ENCODE results near the gene SETD5. TPM values are rescaled to one million over a fixed set of nuclear protein-coding genes. Genes with fewer than 3 reads are reported as not detected.
A peak's percentile ranks its signal among the peaks of the same experiment; 100 is the strongest.

The SETD5 gene
- total and polyA plus RNA-seq, 2 of the 8 experiments (the other 6 are each of a cell fraction or from before 2014, with no cell fraction given): 108 to 234 TPM

- POLR2A ChIA-PET (ENCODE audit: partially characterized antibody): interaction anchor here (0.8 to 10.0 kb wide), 11 partner anchors 9 to 404 kb away, joined by 3 to 300 read pairs (median 4); partner anchors contain the start of gene THUMPD3
- 1% methylated on average over 7 of the region's 7 CpGs; no CpG with 5 or more reads in 1 of the 2 experiments for WGBS, 2 experiments (ENCODE audit: extremely low coverage in 1 of 2, insufficient coverage in 1 of 2, insufficient read length in 1 of 2, insufficient replicate concordance in 2 of 2, low coverage in 1 of 2, low lambda C conversion rate in 2 of 2, missing lambda C conversion rate in 1 of 2)
- no peak for TF ChIP-seq CBX8 (IDR thresholded peaks at IDR 0.05; ENCODE audit: borderline replicate concordance, low read depth, low read length)
- TF ChIP-seq HDAC6 (IDR thresholded peaks at IDR 0.05; ENCODE audit: low read depth, low read length): no peak
- no peak for TF ChIP-seq RXRA (IDR thresholded peaks at IDR 0.05; ENCODE audit: insufficient read depth, low read depth, low read length)
- peak; percentile 10; the same call in 1 of the 2 replicates for TF ChIP-seq CHD1 (IDR thresholded peaks at IDR 0.05; ENCODE audit: low read depth, low read length)
- peak; percentile 56 to 69 for TF ChIP-seq POLR2A (IDR thresholded peaks at IDR 0.05; ENCODE audit: control extremely low read depth in 1 of 2, low read depth in 2 of 2, low read length in 2 of 2)
- TF ChIP-seq GTF2F1 (IDR thresholded peaks at IDR 0.05; ENCODE audit: borderline replicate concordance, low read depth, low read length): no peak
- TF ChIP-seq SAP30 (IDR thresholded peaks at IDR 0.05; ENCODE audit: insufficient read depth, insufficient replicate concordance, low read length): no peak
- TF ChIP-seq E2F6 (IDR thresholded peaks at IDR 0.05): no peak
- TF ChIP-seq RBBP5 (IDR thresholded peaks at IDR 0.05; ENCODE audit: borderline replicate concordance, low read depth, low read length): no peak
- peak; percentile 24; the same call in 1 of the 2 replicates for TF ChIP-seq CREB1 (IDR thresholded peaks at IDR 0.05)
- TF ChIP-seq POU5F1 (IDR thresholded peaks at IDR 0.05; ENCODE audit: low read depth, low read length): no peak
- peak; percentile 76 for TF ChIP-seq TAF1 (IDR thresholded peaks at IDR 0.05; ENCODE audit: low read depth, low read length)
Measured at GRCh38 chr3:9398700-9399336, 1.4 kb downstream of the SETD5 start.

More at GRCh38 chr3:9398700-9399336, 1.4 kb downstream of the SETD5 start:
- Histone ChIP-seq H3K56ac (replicated peaks; ENCODE audit: insufficient read length, low read depth, low read length) (peak overlapping the region; percentile 87), H3K18ac (ENCODE audit: extremely low read depth, low read length) (no peak overlapping the region; the same call in 1 of the 2 replicates), H2AFZ (ENCODE audit: low read length) (no peak overlapping the region), H3K36me3 (ENCODE audit: control insufficient read depth in 2 of 4, insufficient read depth in 4 of 4, low read length in 3 of 4) (peaks cover 2 to 16% (median 8%) of the 10 kb centered on the region in 4 experiments; a peak in 6 of 8 replicates), H3K27ac (ENCODE audit: low read depth, low read length) (peak overlapping the region; percentile 99), H3K9ac (replicated peaks in 1 of 4; ENCODE audit: extremely low read depth in 1 of 4, low read depth in 3 of 4, low read length in 3 of 4) (peak overlapping the region; percentile 98 to 100 (median 99)), H2BK15ac (ENCODE audit: low read length) (no peak overlapping the region), H3K23me2 (ENCODE audit: low read depth, low read length) (peaks cover 16% of the 10 kb centered on the region), H3K23ac (ENCODE audit: insufficient read length) (no peak overlapping the region), H3K4me1 (replicated peaks in 1 of 4; ENCODE audit: control insufficient read depth in 3 of 4, insufficient read depth in 4 of 4, low read length in 3 of 4) (peaks cover 5 to 29% (median 14%) of the 10 kb centered on the region in 4 experiments; a peak in 6 of 7 replicates), H3K4me2 (ENCODE audit: insufficient read depth in 1 of 2, low read depth in 2 of 2, low read length in 2 of 2) (peak overlapping the region; percentile 78 to 89), H3K27me3 (replicated peaks in 1 of 4; ENCODE audit: control insufficient read depth in 3 of 4, extremely low read depth in 1 of 4, insufficient read depth in 3 of 4, low read length in 3 of 4) (no peaks in the 10 kb centered on the region), H4K8ac (ENCODE audit: extremely low read depth, insufficient read depth, low read length) (no peak overlapping the region), H2BK5ac (ENCODE audit: low read depth, low read length) (peak overlapping the region; percentile 98), H4K91ac (replicated peaks; ENCODE audit: insufficient read length, low read length) (peak overlapping the region; percentile 84), H4K5ac (ENCODE audit: insufficient read length, low read depth, low read length) (peak overlapping the region; percentile 52), H3K79me1 (ENCODE audit: low read depth, low read length) (no peaks in the 10 kb centered on the region), H2BK20ac (ENCODE audit: low read length) (no peak overlapping the region), H3K9me3 (ENCODE audit: insufficient read depth in 2 of 2, low read depth in 1 of 2, low read length in 1 of 2) (no peaks in the 10 kb centered on the region), H2AK5ac (ENCODE audit: low read depth, low read length) (peak overlapping the region; percentile 92; the same call in 1 of the 2 replicates), H3K4ac (replicated peaks; ENCODE audit: insufficient read length, low read depth, low read length) (peak overlapping the region; percentile 99), H4K20me1 (replicated peaks in 1 of 2; ENCODE audit: control insufficient read depth in 1 of 2, insufficient read depth in 2 of 2, low read length in 2 of 2) (peaks cover 17% of the 10 kb centered on the region in 2 experiments), H2BK120ac (replicated peaks; ENCODE audit: low read depth, low read length) (no peak overlapping the region), H2BK12ac (ENCODE audit: low read depth, low read length) (peak overlapping the region; percentile 52; the same call in 1 of the 2 replicates), H3K79me2 (ENCODE audit: control insufficient read depth in 1 of 2, insufficient read depth in 2 of 2, low read length in 2 of 2) (peaks cover 72 to 86% of the 10 kb centered on the region in 2 experiments), H3K14ac (ENCODE audit: insufficient read length) (peak overlapping the region; percentile 16), H3K4me3 (ENCODE audit: extremely low read depth in 1 of 4, insufficient read depth in 2 of 4, low read depth in 3 of 4, low read length in 4 of 4) (peak overlapping the region; percentile 95 to 99 (median 98))
- DNase-seq (ENCODE audit: low read depth in 1 of 2, low spot score in 2 of 2) (no peak), FAIRE-seq (no peak)
- CTCF ChIA-PET (ENCODE audit: partially characterized antibody): interaction anchor here (2.1 kb wide), 1 partner anchor 46 kb away, joined by 7 read pairs; no protein-coding TSS in a partner anchor

All from H1 (cell line).